ENCODE data around the gene GPANK1. TPM values are rescaled to one million over a fixed set of nuclear protein-coding genes. Genes with fewer than 3 reads are reported as not detected.
"Not testable (repeated sequence)": the region's sequence is repeated elsewhere in the genome, so short reads cannot be mapped to it uniquely, and the experiment has no call there.

The GPANK1 gene
- total RNA-seq (2014; rRNA removed; shearing (Covaris generic)): 37.5 and 38.5 TPM in 2 replicates
- 27.2 and 34.0 TPM in 2 replicates for polyA plus RNA-seq (2015; cell fraction: cytosol; rRNA removed)
- polyA plus RNA-seq (2015; cell fraction: nucleus; rRNA removed): 28.1 and 32.0 TPM in 2 replicates

DNA sequence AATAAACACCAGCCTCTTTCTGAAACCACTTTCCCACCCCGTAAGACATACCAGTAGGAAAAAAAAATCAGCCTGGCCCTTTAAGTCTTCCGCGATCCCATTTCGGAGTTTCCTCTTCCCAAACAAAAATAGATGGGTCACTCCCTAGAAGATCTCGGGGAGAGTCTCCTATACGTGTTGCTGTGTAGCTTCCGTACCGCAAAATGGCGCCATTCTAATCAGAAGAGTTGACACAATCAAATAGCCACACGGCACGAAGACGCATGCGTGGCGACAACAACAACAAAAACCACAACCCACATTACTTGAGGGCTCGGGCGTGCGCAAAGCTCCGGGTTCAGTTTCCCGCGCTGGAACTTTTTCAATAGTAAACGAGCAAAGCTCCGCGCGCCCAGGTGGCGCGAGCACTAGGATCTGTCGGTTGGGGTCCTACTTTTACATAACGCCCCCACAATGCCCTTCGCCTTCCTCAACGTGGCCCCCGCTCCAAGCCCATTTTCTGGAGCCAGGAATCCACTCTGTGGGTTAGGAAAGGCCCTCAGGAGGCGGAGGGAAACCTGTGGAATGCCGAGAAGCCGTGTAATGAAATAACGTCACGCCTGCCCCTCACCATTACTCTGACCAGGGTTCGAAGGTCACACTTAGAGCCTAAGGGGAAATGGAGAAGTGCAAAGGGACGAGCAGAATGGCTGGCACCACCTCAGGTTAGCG is at the start of gene GPANK1:
TSS of gene GPANK1 (minus strand) at position 208 of the 711 bp plus-strand sequence. CDS start 519 bp downstream, outside the sequence.
- peak; percentile 92 for DNase-seq (ENCODE audit: low read depth)

DNA sequence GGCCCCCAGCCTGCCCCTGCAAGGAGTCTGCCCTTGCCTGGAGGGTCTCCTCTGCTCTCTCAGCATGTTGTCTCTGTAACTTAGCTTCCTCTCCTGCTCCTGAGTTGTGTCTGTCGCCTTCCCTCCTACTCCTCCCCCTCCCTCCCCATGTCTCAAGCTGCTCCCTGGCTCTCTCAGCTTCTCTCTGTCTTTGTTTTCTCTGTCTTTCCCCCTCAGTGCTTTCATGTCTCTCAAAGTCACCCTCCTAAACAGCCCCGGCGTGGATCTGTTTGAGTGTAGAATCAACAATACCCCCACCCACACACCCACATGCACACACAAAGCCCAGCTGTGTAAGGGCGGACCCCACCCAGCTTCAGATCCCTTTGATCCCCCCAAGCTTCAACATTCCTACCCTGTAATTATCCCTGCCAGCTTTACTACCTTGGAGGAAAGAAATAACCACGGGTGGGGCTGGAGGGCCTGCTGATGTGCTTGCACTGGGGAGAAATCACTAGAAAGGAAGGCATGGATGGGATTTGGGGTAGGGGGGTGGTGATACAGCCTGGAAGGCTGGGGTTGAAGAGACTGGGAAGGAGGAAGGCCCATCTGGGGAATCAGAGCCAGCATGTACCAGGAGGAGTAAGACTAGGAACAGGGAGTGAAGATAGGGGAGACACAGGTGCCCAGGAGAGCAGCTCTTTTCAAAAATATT is 49.3 kb upstream of the GPANK1 start:
- DNase-seq (ENCODE audit: low read depth): no peak

DNA sequence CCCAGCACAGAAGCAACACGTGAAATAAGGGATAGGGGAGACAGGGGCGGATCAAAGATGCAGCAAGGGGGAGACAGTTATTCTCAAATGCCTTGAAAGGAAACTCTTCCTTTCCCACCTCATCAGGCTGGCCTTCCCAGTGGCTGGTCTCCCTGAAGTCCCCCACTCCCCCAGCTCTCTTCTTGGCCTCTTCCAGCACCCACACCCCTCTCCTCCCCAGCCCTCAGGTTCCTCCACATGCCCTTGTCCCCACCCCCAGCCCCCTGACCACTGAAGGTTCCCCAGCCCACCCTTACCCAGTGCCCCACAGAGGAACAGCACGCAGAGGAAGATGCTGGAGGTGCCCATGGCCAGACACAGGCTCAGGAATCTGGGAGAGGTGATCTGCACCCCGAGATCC is 48.7 kb upstream of the GPANK1 start:
- DNase-seq (ENCODE audit: low read depth): no peak

DNA sequence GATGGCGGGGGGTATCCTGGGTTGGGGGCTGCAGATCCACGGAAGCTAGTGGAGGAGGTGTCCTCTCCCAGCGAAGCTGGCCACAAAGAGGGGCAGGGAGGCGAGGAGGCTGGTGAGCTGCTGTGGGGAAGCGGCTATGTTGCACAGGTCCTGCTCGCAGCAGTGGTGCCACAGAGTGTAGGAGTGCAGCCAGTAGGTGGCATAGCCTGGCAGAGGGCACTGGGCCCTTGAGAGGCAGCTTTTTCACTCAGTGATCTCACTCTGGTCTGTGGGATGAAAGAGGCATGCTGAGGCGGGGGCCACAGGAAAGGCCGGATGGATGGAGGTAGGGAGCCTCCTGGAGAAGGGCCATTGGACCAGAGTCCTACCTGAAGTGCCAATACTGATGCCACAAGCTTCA is 47.5 kb upstream of the GPANK1 start:
- peak; percentile 25 for DNase-seq (ENCODE audit: low read depth)

DNA sequence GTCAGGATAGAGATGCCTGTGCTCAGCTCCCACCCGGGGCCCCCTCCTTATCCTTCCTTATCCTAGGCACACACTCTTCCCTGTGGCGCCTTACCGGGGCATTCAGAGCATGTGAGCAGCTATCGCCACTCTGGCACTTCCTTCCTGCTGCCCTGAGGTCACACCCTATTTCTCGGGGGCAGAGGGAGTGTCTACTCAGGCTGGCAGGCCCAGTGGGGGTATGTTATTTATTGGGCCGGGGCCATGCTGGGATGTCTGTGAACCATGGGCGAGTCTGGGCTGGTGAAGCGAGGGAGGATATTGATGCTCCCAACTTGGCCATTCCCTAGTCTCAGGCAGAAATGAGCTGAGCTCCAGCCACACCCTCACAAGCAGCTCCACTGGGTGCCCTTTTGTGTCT is 46.4 kb upstream of the GPANK1 start:
- DNase-seq (ENCODE audit: low read depth): no peak

DNA sequence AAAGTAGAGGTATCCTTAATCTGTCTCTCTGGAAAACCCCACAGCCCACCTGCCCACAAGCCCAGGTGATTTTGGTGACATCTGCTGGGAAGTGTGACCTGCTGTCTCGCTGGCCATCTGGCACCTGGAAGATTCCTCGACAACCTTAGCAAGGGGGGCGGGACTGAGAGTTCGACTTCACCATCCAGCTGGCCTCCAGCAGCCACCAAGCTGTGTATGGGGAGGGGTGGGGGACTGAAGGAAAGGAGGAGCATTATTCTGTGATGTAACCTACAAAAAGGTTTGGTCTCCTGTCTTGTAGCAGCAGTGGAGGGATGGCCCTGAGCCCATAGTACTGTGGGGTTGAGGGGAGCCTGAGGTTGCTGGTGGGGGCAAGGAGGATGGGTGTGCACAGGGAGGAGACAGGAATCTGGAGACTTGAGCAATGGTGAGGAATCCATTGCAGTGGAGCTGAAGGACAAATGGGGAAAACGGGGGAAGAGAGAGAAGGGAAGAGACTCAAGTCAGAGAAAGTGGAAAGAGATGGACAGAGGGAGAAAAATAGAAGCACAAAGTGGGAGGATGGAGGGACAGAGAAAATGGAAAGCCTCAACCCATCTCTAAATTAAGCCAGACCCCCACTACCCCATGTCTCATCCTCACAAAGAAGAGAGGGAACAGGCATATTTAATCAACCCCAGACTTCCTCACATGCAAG is 45.9 kb upstream of the GPANK1 start:
- DNase-seq (ENCODE audit: low read depth): no peak

DNA sequence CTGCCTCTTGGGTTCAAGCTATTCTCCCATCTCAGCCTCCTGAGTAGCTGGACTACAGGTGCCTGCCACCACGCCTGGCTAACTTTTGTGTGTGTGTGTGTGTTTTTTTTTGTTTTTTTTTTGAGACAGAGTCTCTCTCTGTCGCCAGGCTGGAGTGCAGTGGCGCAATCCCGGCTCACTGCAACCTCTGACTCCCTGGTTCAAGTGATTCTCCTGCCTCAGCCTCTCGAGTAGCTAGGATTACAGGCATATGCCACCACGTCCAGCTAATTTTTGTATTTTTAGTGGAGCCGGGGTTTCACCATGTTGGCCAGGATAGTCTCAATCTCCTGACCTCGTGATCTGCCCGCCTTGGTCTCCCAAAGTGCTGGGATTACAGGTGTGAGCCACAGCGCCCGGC is 44.4 kb upstream of the GPANK1 start:
- DNase-seq (ENCODE audit: low read depth): not testable (repeated sequence)

DNA sequence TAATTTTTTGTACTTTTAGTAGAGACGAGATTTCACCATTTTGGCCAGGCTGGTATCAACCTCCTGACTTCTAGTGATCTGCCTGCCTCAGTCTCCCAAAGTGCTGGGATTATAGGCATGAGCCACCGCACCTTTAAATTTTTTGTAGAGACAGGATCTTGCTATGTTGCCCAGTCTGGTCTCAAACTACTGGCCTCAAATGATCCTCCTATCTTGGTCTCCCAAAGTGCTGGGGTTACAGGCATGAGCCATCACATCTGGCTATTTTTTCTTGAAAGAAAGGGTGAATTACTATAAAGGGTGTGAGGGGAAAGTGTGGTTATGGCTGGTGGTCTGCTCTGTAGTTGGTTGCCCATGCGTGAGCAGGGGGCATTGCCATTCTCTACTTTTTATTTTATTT is 43.4 kb upstream of the GPANK1 start:
- no peak for DNase-seq (ENCODE audit: low read depth)

DNA sequence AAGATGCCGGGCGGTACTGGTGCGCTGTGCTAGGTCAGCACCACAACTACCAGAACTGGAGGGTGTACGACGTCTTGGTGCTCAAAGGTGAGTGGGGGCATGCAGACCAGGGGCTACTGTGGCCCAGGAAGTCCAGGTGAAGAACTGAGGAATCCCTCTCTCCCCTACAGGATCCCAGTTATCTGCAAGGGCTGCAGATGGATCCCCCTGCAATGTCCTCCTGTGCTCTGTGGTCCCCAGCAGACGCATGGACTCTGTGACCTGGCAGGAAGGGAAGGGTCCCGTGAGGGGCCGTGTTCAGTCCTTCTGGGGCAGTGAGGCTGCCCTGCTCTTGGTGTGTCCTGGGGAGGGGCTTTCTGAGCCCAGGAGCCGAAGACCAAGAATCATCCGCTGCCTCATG is 42.9 kb upstream of the GPANK1 start:
- no peak for DNase-seq (ENCODE audit: low read depth)

DNA sequence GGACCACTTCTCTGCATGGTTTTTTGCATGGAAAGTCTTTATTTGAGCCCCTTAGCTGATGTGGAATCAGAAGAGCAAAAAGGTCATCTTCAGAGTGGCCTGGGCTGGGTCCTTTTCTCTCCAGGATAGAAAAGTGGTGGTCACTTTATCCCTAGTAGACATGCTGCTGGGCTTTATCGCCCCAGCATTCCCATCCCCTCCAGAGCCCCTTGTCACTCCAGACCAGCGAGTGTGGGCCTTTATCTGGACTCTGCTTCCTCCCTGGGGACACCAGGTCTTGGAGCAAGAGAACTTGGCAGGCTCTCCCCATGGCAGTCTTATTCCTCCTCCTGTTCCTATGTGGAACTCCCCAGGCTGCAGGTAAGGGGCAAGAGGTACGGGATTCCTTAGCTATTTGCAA is 41.8 kb upstream of the GPANK1 start, which contains the start of gene LY6G6F:
TSS of gene LY6G6F (plus strand) at position 268 of the 400 bp plus-strand sequence. CDS start at position 309, 41 bp downstream.
- no peak for DNase-seq (ENCODE audit: low read depth)

DNA sequence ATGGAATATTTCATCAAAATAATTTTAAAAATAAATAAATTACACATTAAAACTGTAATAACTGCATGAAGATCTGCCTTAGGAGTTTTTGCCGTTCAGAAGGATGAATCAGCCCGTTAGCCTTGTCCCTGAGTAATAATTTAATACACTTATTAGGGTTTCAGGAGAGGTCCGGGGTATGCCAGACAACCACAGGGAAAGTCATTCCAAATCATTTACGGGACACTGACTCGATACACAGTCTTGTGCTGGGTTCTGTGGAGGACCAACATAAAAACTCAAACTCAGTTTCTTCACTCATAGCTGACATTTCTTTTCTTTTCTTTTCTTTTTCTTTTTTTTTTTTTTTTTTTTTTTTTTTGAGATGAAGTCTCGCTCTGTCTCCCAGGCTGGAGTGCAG is 41.1 kb upstream of the GPANK1 start:
- no peak for DNase-seq (ENCODE audit: low read depth)

DNA sequence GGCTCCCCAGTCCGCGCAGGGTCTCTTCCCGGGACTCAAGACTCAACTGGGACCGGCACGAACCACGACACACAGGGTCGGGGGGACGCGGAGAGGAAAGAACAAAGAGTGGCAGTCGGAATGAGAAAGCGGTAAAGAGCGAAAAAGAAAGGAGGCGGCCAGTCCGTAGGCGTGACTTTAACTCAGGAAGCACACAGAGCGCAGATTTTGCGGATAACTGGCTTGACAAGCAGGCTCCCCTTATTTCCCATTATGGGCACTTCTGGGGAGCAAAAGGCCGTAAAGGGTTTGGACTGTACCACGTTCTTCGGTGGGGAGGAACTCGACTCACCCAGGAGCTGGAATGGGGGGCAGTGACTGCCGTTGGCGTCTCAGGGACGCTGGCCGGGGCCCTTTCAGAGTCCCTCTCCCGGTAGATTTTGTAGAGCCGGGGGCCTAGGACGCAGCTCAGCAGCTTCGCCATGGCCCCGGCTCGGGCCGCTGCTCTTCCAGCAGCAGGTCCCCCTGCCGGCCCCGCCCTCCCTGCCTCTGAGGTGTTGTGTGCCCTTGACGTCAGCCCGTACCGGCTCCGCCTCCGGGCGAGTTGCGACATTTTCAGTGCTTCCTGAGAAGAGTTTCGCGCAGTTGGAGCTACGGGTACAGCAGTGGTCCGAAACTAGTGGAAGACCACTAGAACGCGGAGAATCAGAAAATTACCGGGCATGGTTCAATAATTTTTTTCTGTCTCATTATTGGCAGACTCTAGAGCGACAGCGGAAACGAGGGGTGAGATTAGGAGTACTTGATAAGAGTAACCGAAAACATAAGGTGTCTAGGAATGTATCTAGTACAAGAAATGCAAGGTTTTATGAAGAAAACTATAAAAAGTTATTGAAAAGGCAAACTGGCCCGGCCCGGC is 38.3 kb upstream of the GPANK1 start, which contains the start of gene ABHD16A:
TSS of gene ABHD16A (minus strand) at position 506 of the 898 bp plus-strand sequence. CDS start at position 463, 43 bp downstream.
- DNase-seq (ENCODE audit: low read depth): peak; percentile 97

DNA sequence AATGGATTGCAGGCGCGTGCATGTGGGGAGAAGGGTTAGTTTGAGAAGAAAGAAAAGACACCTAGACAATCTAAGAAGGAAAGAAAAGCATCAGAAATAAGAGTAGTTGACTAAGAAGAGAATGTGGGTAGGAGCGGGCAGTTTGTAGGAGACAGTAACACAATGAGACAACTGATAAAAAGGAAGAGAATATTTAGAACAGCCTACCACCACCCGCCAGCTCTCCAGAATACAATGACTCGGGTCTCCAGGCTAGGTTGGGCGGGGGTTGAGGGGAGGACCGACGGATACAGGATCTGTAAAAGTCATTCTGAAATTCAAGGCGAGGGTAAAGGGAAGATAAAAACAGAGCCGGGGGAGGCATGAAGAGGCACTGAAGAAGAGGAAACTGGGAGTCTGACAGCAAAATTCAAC is 37.6 kb upstream of the GPANK1 start:
- DNase-seq (ENCODE audit: low read depth): no peak

DNA sequence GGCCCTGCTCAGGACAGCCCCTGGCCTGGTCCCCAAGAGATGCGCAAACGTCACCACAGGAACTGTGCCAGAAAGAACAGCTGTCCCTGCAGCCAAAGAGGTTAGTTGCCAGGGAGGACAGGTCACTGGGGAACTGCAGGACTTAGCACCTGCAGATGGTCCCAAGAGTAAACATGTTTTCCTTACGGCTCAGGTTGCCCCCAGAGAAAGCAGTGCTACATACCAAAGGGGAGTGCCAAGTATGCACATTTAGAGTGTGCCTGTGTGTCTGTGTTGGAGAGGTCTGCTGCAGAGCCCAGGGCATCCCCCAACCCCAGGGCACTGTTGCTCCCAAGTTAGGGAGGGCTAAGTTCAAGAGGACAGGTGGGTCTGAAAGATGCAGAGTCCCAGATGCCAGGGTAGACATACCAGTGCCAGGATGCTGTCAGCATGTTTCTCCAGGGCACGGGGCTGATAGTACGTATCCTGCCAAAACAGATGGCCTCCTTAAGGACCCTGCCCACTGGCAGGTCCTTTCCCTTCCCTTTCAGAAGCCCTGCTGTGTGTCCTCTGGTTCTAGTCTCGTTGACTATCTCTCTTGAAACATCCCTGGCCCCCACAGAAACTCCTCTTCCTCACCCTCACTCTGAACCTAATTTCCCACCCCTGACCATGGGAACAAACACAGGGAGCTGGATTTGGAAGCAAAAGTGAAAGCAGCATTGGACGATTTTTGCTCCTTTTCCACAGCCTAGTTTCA is 37.0 kb upstream of the GPANK1 start:
- no peak for DNase-seq (ENCODE audit: low read depth)

DNA sequence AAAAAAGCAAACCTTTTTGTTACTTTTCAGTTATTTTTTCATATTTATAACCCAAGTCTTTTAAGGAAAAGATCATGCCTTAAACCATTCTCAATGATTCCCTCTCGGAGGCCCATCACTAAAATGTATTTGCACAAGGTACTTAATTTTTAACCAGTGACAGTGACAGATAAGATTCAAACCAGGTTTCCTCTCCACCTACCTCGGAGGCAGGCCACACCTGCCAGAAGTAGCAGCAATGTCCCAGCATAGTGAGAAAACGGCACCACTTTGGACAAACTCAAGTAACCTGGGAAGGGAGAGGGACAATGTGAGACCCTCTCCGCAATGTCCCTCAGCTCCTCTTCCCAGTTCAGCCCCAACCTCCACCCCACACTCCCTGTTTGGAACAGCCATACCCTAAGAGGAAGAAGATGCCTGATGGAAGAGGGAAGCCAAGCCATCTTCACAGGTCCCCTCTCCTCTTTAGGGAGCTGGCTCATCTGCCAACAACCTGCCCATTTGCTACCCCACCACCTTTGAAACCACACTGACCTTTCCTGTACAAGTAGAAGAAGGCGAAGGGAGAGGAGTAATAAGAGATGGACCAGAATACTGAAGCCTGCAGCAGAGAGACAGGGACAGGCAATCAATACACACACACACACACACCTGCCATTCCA is 36.1 kb upstream of the GPANK1 start:
- DNase-seq (ENCODE audit: low read depth): no peak

DNA sequence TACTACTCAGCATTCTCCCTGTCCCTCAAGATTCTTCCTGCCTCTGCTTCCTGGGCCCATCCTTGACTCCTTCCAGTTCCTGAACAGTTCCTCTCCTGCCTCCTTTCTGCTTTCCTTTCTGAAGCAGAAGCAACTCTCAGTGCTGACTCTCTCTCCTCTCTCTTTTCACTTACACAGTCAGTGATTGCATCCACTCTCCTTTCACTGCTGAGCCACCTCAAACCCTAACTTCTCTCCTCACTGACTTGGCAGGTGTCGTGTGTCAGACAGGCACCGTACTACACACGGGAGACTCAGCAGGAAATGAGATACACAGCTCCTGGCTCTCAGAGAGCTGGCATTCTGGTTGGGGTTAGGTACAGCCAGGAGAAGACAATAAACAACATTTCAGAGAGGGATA is 32.8 kb upstream of the GPANK1 start:
- DNase-seq (ENCODE audit: low read depth): no peak

DNA sequence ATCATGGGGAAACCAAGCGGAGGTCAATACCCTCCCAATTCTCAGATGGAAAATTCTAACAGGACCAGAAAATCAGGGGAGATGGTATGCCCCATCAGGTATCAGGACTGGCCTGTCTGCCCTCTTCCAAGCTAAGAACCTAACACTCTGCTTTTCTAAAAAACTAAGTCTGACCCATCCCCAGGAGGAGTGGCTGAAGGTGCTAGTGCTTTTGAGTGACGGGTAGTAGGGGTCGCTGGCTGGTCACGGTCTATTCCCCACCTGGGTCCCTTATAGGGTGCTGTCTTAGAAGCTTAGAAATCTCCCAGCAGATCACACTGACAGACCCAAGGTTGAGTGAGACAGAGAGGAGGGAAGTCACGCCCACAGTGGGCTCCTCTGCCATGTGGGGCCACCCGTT is 28.7 kb upstream of the GPANK1 start:
- DNase-seq (ENCODE audit: low read depth): no peak

DNA sequence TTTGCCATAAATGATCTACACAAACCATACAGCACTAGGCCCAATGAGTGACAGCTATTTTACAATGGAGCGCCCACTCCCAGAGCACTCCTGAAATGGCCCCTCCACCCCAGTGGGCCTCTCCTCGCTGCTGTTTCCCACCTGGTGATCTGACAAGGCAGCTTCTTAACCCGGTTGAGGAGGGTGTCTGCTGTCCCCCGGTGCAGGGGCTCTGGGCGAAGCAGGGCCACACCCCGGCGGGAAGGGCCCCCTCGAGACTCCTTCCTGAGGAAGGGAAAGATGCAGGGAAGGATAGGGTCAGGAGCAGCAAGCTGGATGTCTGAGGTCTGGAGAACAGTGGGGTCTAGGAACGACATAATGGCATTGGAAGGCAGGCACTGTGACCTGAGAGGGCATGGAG is 28.1 kb upstream of the GPANK1 start:
- DNase-seq (ENCODE audit: low read depth): no peak

DNA sequence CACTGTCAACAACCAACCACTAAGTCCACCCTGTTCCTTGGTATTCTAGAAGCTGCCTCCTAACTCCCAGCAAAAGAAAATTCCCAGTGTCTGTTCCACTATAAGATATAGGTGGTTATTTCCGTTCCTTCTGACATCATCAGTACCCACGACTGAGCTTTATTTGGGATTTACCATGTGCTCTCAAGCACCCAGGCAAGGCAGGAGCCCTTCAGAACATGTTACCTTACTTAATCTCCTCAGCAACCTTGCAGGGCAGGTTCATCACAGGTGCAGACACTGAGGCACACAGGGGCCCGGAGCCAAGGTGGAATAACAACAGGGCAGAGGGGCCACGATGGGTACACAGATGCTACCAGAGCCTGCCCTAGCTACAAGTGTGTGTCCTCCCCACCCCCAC is 27.6 kb upstream of the GPANK1 start:
- no peak for DNase-seq (ENCODE audit: low read depth)

Data from HT1080 (cell line).